ENCODE results near the gene TAS2R1.

TAS2R1 gene

GRCh38 chr5:9596824-9597223, 33.3 kb downstream of the TAS2R1 start:
- Histone ChIP-seq H4K20me1 (ENCODE audit: insufficient read depth, low read length) (no peaks in the 10 kb centered on the region), H3F3A (ENCODE audit: insufficient read depth, low read length) (no peaks in the 10 kb centered on the region), H3K9me2 (replicated peaks; ENCODE audit: insufficient read depth, low read length) (no peaks in the 10 kb centered on the region), H3K9ac (ENCODE audit: low read length) (no peak overlapping the region), H3K36me3 (replicated peaks; ENCODE audit: insufficient read depth, low read length) (no peaks in the 10 kb centered on the region), H3K79me2 (ENCODE audit: low read length) (no peaks in the 10 kb centered on the region), H2AFZ (ENCODE audit: low read length) (no peak overlapping the region), H3K4me1 (ENCODE audit: low read length) (no peaks in the 10 kb centered on the region), H3K9me3 (replicated peaks; ENCODE audit: insufficient read depth, low read length) (no peaks in the 10 kb centered on the region), H3K27ac (ENCODE audit: low read length) (no peak overlapping the region), H3K27me3 (replicated peaks; ENCODE audit: insufficient read depth, low read length) (no peaks in the 10 kb centered on the region), H3K4me2 (ENCODE audit: low read depth, low read length) (no peak overlapping the region), H3K4me3 (ENCODE audit: low read length) (no peak overlapping the region)
- DNase-seq, result no peak
- no peak for TF ChIP-seq EZH2 (optimal IDR thresholded peaks at IDR 0.05; ENCODE audit: low read depth, low read length)
- no peak for TF ChIP-seq EZH2phosphoT487 (IDR thresholded peaks at IDR 0.05; ENCODE audit: low read length)
- TF ChIP-seq CTCF (IDR thresholded peaks at IDR 0.05; ENCODE audit: low read length), result no peak

DNA sequence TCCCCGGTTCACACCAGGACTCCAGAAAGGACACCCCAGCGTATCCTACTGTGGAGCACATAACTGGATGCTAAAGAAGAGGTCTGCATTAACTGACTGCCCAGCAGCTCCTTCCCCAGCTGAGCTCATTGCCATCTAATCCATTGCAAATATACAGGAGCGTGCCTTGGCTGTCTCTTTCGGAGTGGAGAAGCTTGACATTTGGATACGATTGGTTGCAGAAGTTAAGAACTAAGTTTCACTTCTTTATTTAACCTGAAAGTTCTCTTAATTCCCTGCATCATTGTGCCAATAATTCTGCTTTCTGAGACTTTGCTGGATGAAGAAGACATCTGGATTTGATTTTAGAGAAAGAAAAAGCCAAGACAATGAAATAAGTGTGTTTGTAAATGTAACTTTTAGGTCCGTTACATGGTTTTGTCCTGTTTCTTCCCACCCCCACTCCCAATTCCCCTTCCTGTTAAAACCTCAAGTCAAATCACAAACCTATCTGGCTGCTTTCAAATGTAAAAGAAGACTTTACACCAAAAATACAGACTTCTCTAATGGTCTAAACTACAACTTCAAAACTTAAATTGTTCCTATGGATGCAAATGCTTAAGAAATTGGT, 33.9 kb downstream of the TAS2R1 start:
- Histone ChIP-seq H3K27ac (ENCODE audit: low read length) (no peak overlapping the region), H3K4me2 (ENCODE audit: low read depth, low read length) (no peak overlapping the region), H3K4me3 (ENCODE audit: low read length) (no peak overlapping the region), H2AFZ (ENCODE audit: low read length) (no peak overlapping the region), H3K79me2 (ENCODE audit: low read length) (no peaks in the 10 kb centered on the region), H3K27me3 (replicated peaks; ENCODE audit: insufficient read depth, low read length) (no peaks in the 10 kb centered on the region), H3K9me2 (replicated peaks; ENCODE audit: insufficient read depth, low read length) (no peaks in the 10 kb centered on the region), H3K4me1 (ENCODE audit: low read length) (no peaks in the 10 kb centered on the region), H3K36me3 (replicated peaks; ENCODE audit: insufficient read depth, low read length) (no peaks in the 10 kb centered on the region), H3K9ac (ENCODE audit: low read length) (no peak overlapping the region), H3F3A (ENCODE audit: insufficient read depth, low read length) (no peaks in the 10 kb centered on the region), H4K20me1 (ENCODE audit: insufficient read depth, low read length) (no peaks in the 10 kb centered on the region), H3K9me3 (replicated peaks; ENCODE audit: insufficient read depth, low read length) (no peaks in the 10 kb centered on the region)
- DNase-seq, result no peak
- TF ChIP-seq EZH2 (optimal IDR thresholded peaks at IDR 0.05; ENCODE audit: low read depth, low read length) (no peak), CTCF (IDR thresholded peaks at IDR 0.05; ENCODE audit: low read length) (no peak), EZH2phosphoT487 (IDR thresholded peaks at IDR 0.05; ENCODE audit: low read length) (no peak)

- TF ChIP-seq EZH2phosphoT487 (IDR thresholded peaks at IDR 0.05; ENCODE audit: low read length) (no peak), CTCF (IDR thresholded peaks at IDR 0.05; ENCODE audit: low read length) (no peak), EZH2 (optimal IDR thresholded peaks at IDR 0.05; ENCODE audit: low read depth, low read length) (no peak)
- Histone ChIP-seq H3K9me3 (replicated peaks; ENCODE audit: insufficient read depth, low read length) (no peaks in the 10 kb centered on the region), H2AFZ (ENCODE audit: low read length) (no peak overlapping the region), H3K79me2 (ENCODE audit: low read length) (no peaks in the 10 kb centered on the region), H4K20me1 (ENCODE audit: insufficient read depth, low read length) (no peaks in the 10 kb centered on the region), H3K9ac (ENCODE audit: low read length) (no peak overlapping the region), H3K36me3 (replicated peaks; ENCODE audit: insufficient read depth, low read length) (no peaks in the 10 kb centered on the region), H3K4me1 (ENCODE audit: low read length) (no peaks in the 10 kb centered on the region), H3K9me2 (replicated peaks; ENCODE audit: insufficient read depth, low read length) (no peaks in the 10 kb centered on the region), H3K27ac (ENCODE audit: low read length) (no peak overlapping the region), H3F3A (ENCODE audit: insufficient read depth, low read length) (no peaks in the 10 kb centered on the region), H3K4me2 (ENCODE audit: low read depth, low read length) (no peak overlapping the region), H3K4me3 (ENCODE audit: low read length) (no peak overlapping the region), H3K27me3 (replicated peaks; ENCODE audit: insufficient read depth, low read length) (no peaks in the 10 kb centered on the region)
- no peak for DNase-seq
Measured at GRCh38 chr5:9594913-9595312, 35.2 kb downstream of the TAS2R1 start.

Measured in MM.1S (cell line).